PFSK-1 (cell line): ENCODE measurements around the gene CEP85L.

Experiments used
- FOXP2 ChIP-seq: optimal IDR thresholded peaks from 2 replicates; pipeline ENCODE3; 2011; ENCODE audit warnings: borderline replicate concordance, control low read depth, inconsistent platforms; ENCODE audit not compliant: insufficient read depth; ENCODE audit errors: extremely low read length, extremely low read depth
- POLR2AphosphoS5 ChIP-seq: IDR thresholded peaks from 2 replicates; pipeline ENCODE4 v1.6.1; 2012; ENCODE audit warnings: low read depth, mild to moderate bottlenecking, control low read depth, low read length, moderate library complexity
- REST ChIP-seq, 2 experiments: IDR thresholded peaks; 2 replicates each; pipeline versions ENCODE4 v1.6.1 to v1.8.0; 2011 to 2012; ENCODE audit warnings: low read depth in 2 of 2, low read length in 2 of 2, control low read depth in 1 of 2, inconsistent platforms in 1 of 2, mild to moderate bottlenecking in 1 of 2, moderate library complexity in 1 of 2; ENCODE audit not compliant: insufficient read depth in 1 of 2
- SIN3A ChIP-seq: IDR thresholded peaks from 2 replicates; pipeline ENCODE4 v1.6.1; 2012; ENCODE audit warnings: mild to moderate bottlenecking, low read length, moderate library complexity, borderline replicate concordance; ENCODE audit not compliant: insufficient read depth
- TAF1 ChIP-seq: IDR thresholded peaks from 2 replicates; pipeline ENCODE4 v1.6.1; 2012; ENCODE audit warnings: low read length, control low read depth, borderline replicate concordance; ENCODE audit not compliant: insufficient read depth

The CEP85L gene

GRCh38 chr6:118436482-118436881 is 214.9 kb downstream of the CEP85L start:
- TF ChIP-seq TAF1: no peak

DNA sequence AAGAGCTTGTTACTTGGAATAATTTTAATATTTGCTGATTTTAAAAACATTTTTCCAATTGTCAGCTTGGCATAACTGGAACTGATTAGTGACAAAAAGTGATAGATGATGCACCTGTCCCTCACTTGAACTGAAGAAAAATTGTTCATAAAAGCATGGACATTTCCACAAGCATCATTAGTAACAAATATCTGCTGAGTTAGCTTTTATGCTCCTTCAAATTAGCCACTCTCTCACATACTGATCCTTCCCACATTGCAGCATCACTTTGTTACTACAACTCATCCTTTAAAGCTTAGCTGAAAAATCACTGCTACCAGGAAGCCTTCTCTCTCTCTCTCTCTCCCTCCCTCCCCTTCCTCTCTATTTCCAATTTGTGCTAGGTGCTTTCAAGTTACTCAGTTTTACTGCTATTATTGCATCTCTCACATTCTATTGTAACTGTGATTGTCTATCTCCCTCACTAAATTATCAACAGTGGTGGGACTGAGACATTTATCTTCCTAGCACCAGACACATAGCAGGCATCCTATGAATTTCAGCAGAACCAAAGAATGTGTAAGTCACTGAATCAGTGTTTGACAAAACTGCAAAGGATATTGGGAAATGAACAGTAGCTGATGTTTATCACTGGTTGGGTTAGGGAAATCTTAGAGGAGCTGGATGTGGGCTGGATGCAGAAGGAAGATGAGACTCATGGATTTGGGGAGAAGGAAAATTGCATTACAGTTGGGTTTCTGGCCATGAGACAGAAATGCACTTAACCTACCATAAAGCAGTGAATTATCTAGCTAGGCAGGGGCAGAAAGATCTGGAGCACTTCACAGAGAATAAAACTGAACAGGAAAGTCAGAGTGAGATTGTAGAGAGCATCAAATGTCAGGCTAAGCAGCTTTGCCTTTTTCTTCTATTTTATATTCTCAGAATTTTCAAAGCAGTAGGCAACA is 231.7 kb downstream of the CEP85L start:
- no peak for TF ChIP-seq REST (IDR thresholded peaks at IDR 0.05; ENCODE audit: insufficient read depth in 1 of 2, low read depth in 2 of 2, low read length in 2 of 2)
- TF ChIP-seq POLR2AphosphoS5: no peak
- no peak for TF ChIP-seq SIN3A
- TF ChIP-seq FOXP2: no peak
- no peak for TF ChIP-seq TAF1
